GM18870 (cell line): ENCODE measurements around the gene OR2F2.

Source experiments
- ATAC-seq: cut with Tn5 transposase; IDR thresholded peaks from one replicate; pipeline ENCODE4 v1.9.1; 2021; ENCODE audit warnings: moderate library complexity; ENCODE audit not compliant: unreplicated experiment

The OR2F2 gene

GRCh38 chr7:143934526-143935325 is at the start of gene OR2F2:
Gene OR2F2 (plus strand): TSS chr7:143935233. CDS start chr7:143935233, 0 bp downstream.
- no peak for ATAC-seq

GRCh38 chr7:143885951-143886350 is 49.1 kb upstream of the OR2F2 start:
- ATAC-seq: peak; percentile 31

GRCh38 chr7:143886826-143887477 is 48.1 kb upstream of the OR2F2 start:
- no peak for ATAC-seq

GRCh38 chr7:143889068-143889467 is 46.0 kb upstream of the OR2F2 start:
- no peak for ATAC-seq

- ATAC-seq: no peak
Measured at GRCh38 chr7:143890558-143890957, 44.5 kb upstream of the OR2F2 start.

GRCh38 chr7:143891457-143891856 is 43.6 kb upstream of the OR2F2 start:
- ATAC-seq: no peak

- ATAC-seq: peak; percentile 99
Measured at GRCh38 chr7:143892527-143893300, 42.3 kb upstream of the OR2F2 start.

- ATAC-seq: no peak
Measured at GRCh38 chr7:143896667-143897066, 38.4 kb upstream of the OR2F2 start.

- ATAC-seq: no peak
Measured at GRCh38 chr7:143898810-143899209, 36.2 kb upstream of the OR2F2 start.

- no peak for ATAC-seq
Measured at GRCh38 chr7:143900230-143900766, 34.7 kb upstream of the OR2F2 start.

GRCh38 chr7:143901332-143901667 is 33.7 kb upstream of the OR2F2 start:
- no peak for ATAC-seq

GRCh38 chr7:143901668-143902331 is 33.2 kb upstream of the OR2F2 start, which contains the start of gene TCAF1:
Gene TCAF1 (minus strand): TSS chr7:143902176. CDS start chr7:143876608, 25,568 bp downstream.
- peak; percentile 75 for ATAC-seq

- ATAC-seq: no peak
Measured at GRCh38 chr7:143902332-143902899, 32.6 kb upstream of the OR2F2 start.

GRCh38 chr7:143905509-143905908 is 29.5 kb upstream of the OR2F2 start:
- ATAC-seq: no peak

- ATAC-seq: no peak
Measured at GRCh38 chr7:143906151-143906550, 28.9 kb upstream of the OR2F2 start.

GRCh38 chr7:143906895-143907294 is 28.1 kb upstream of the OR2F2 start:
- no peak for ATAC-seq

- ATAC-seq: no peak
Measured at GRCh38 chr7:143908120-143908519, 26.9 kb upstream of the OR2F2 start.

GRCh38 chr7:143909863-143910262 is 25.2 kb upstream of the OR2F2 start:
- ATAC-seq: no peak

GRCh38 chr7:143910473-143911248 is 24.4 kb upstream of the OR2F2 start:
- no peak for ATAC-seq
